ENCODE data around the gene GRK7. TPM values are rescaled to one million over a fixed set of nuclear protein-coding genes. Genes with fewer than 3 reads are reported as not detected.
A peak's percentile ranks its signal among the peaks of the same experiment; 100 is the strongest.

The GRK7 gene
- total and polyA plus RNA-seq, 2 of the 13 experiments (the other 11 are each of a cell fraction or from before 2014, with no cell fraction given) = not detected

GRCh38 chr3:141798448-141798845 is 35.2 kb downstream of the GRK7 start:
- Histone ChIP-seq H3K27ac (ENCODE audit: extremely low read length, insufficient read depth, low read length) (no peak overlapping the region), H3K4me2 (ENCODE audit: low read depth, low read length) (no peak overlapping the region), H2AFZ (ENCODE audit: low read length) (no peak overlapping the region), H3K9me3 (ENCODE audit: low read length) (no peaks in the 10 kb centered on the region), H3K27me3 (ENCODE audit: control insufficient read depth in 1 of 2, insufficient read depth in 2 of 2, low read length in 2 of 2) (peaks cover 0 to 9% of the 10 kb centered on the region in 2 experiments; a peak in 2 of 5 replicates), H4K20me1 (ENCODE audit: insufficient read depth, low read length) (no peaks in the 10 kb centered on the region), H3K36me3 (replicated peaks in 1 of 2; ENCODE audit: control insufficient read depth in 1 of 2, insufficient read depth in 2 of 2, low read length in 2 of 2) (no peaks in the 10 kb centered on the region), H3K4me3 (replicated peaks in 1 of 3; ENCODE audit: insufficient read depth in 1 of 3, low read depth in 2 of 3, low read length in 3 of 3) (no peak overlapping the region), H3K79me2 (ENCODE audit: insufficient read depth, low read length) (no peaks in the 10 kb centered on the region), H3K4me1 (ENCODE audit: insufficient read depth, low read length) (peaks cover 24% of the 10 kb centered on the region), H3K9ac (ENCODE audit: insufficient read depth, low read depth, low read length) (no peak overlapping the region)
- WGBS (ENCODE audit: low lambda C conversion rate) = 53% methylated on average over 7 of the region's 11 CpGs
- intact Hi-C loops (cut with micrococcal nuclease; ENCODE audit: unreplicated experiment) = no loop called here
- FAIRE-seq (no peak), DNase-seq (ENCODE audit: low spot score) (no peak), ATAC-seq (peak; percentile 37)
- TF ChIP-seq HOXA5 (CRISPR knock-in tag; IDR thresholded peaks at IDR 0.05) (no peak), MAFG (CRISPR knock-in tag; IDR thresholded peaks at IDR 0.05) (no peak), ZNF780A (CRISPR knock-in tag; IDR thresholded peaks at IDR 0.05) (no peak), REST (IDR thresholded peaks at IDR 0.05; ENCODE audit: borderline replicate concordance in 1 of 2, low read depth in 1 of 2, low read length in 2 of 2) (no peak), CREB1 (IDR thresholded peaks at IDR 0.05) (no peak), CREB1 (CRISPR knock-in tag; IDR thresholded peaks at IDR 0.05) (no peak), ZNF33A (CRISPR knock-in tag; IDR thresholded peaks at IDR 0.05; ENCODE audit: borderline replicate concordance) (no peak), SUZ12 (IDR thresholded peaks at IDR 0.05; ENCODE audit: low read depth, low read length) (no peak), ETV6 (CRISPR knock-in tag; conservative IDR thresholded peaks at IDR 0.05) (no peak), NPAS2 (CRISPR knock-in tag; IDR thresholded peaks at IDR 0.05; ENCODE audit: borderline replicate concordance) (no peak), FOXO1 (CRISPR knock-in tag; IDR thresholded peaks at IDR 0.05) (no peak), PAWR (CRISPR knock-in tag; IDR thresholded peaks at IDR 0.05; ENCODE audit: borderline replicate concordance) (no peak), IRF9 (CRISPR knock-in tag; IDR thresholded peaks at IDR 0.05; ENCODE audit: borderline replicate concordance) (no peak), ZNF180 (CRISPR knock-in tag; IDR thresholded peaks at IDR 0.05; ENCODE audit: borderline replicate concordance, low read depth) (no peak), ADNP (CRISPR knock-in tag; IDR thresholded peaks at IDR 0.05) (no peak), SP140L (CRISPR knock-in tag; IDR thresholded peaks at IDR 0.05; ENCODE audit: borderline replicate concordance) (no peak), TCF7 (IDR thresholded peaks at IDR 0.05; ENCODE audit: low read depth) (no peak), ZBTB14 (CRISPR knock-in tag; IDR thresholded peaks at IDR 0.05) (no peak), ZNF775 (CRISPR knock-in tag; IDR thresholded peaks at IDR 0.05; ENCODE audit: borderline replicate concordance) (no peak), MEF2D (CRISPR knock-in tag; IDR thresholded peaks at IDR 0.05) (no peak), ZNF619 (CRISPR knock-in tag; IDR thresholded peaks at IDR 0.05) (no peak)
- in situ Hi-C loops (cut with HindIII; ENCODE audit: extremely low pct_ligation_motif_present, low pct_unique_long_range_greater_than_20kb) = no loop called here
- ChIA-PET CTCF (ENCODE audit: low intra/inter-chr PET ratio, low total read pairs) (no interaction called here), POLR2A (no interaction called here)
- BruUV-seq (replicated peaks) = no TSS peak
